DMS79 (cell line): ENCODE data around the gene NOP14.
A peak's percentile ranks its signal among the peaks of the same experiment; 100 is the strongest.
"Not testable (repeated sequence)": the region's sequence is repeated elsewhere in the genome, so short reads cannot be mapped to it uniquely, and the experiment has no call there.

Source experiments
- DNase-seq: peaks from one replicate; lab custom pipeline; 2025; lab: John Stamatoyannopoulos, UW

The NOP14 gene

GRCh38 chr4:2963175-2963965 lies at the start of gene NOP14, which contains the start of gene GRK4:
Gene NOP14, minus strand, starts transcription at chr4:2963406. Its CDS starts 87 bp downstream, at chr4:2963319.
Gene GRK4, plus strand, starts transcription at chr4:2963571. Its CDS starts 500 bp downstream, at chr4:2964071.
- peak; percentile 77 for DNase-seq

- DNase-seq: no peak
These were observed 48.4 kb upstream of the NOP14 start for GRCh38 chr4:3011456-3012220.

GRCh38 chr4:3010998-3011397 lies 47.8 kb upstream of the NOP14 start:
- no peak for DNase-seq

- no peak for DNase-seq
These were observed 47.4 kb upstream of the NOP14 start for GRCh38 chr4:3010577-3010976.

- DNase-seq: no peak
These were observed 46.2 kb upstream of the NOP14 start for GRCh38 chr4:3009422-3009821.

- no peak for DNase-seq
These were observed 44.5 kb upstream of the NOP14 start for GRCh38 chr4:3007724-3008123.

- DNase-seq: no peak
These were observed 33.2 kb upstream of the NOP14 start for GRCh38 chr4:2996415-2996814.

- DNase-seq: no peak
These were observed 32.5 kb upstream of the NOP14 start for GRCh38 chr4:2995546-2996265.

- DNase-seq: no peak
These were observed 31.7 kb upstream of the NOP14 start for GRCh38 chr4:2994917-2995316.

GRCh38 chr4:2991243-2991642 lies 28.0 kb upstream of the NOP14 start:
- DNase-seq: no peak

GRCh38 chr4:2983715-2984114 lies 20.5 kb upstream of the NOP14 start:
- DNase-seq: not testable (repeated sequence)

- DNase-seq: no peak
These were observed 18.8 kb upstream of the NOP14 start for GRCh38 chr4:2982012-2982411.

GRCh38 chr4:2981256-2981819 lies 18.1 kb upstream of the NOP14 start:
- DNase-seq: no peak

- DNase-seq: no peak
These were observed 14.2 kb upstream of the NOP14 start for GRCh38 chr4:2977211-2978088.

- no peak for DNase-seq
These were observed 8.1 kb upstream of the NOP14 start for GRCh38 chr4:2971275-2971674.

GRCh38 chr4:2968381-2968780 lies 5.2 kb upstream of the NOP14 start:
- DNase-seq: no peak

- DNase-seq: no peak
These were observed 2.1 kb upstream of the NOP14 start for GRCh38 chr4:2965262-2965661.

- DNase-seq: no peak
These were observed 1.6 kb upstream of the NOP14 start for GRCh38 chr4:2964706-2965258.

- no peak for DNase-seq
These were observed 813 bp upstream of the NOP14 start for GRCh38 chr4:2963966-2964471.

GRCh38 chr4:2962614-2963174 lies 512 bp downstream of the NOP14 start:
- peak; percentile 8 for DNase-seq
